GM12878 (cell line): ENCODE measurements around the gene CD300E. TPM values are rescaled to one million over a fixed set of nuclear protein-coding genes. Genes with fewer than 3 reads are reported as not detected.

ENCODE experiments used
- ATAC-seq: fragments of 200-7000 bp; cut with Tn5 transposase; 3 replicates; pipeline ENCODE4 v1.9.1; 2020; ENCODE audit warnings: mild to moderate bottlenecking, moderate library complexity
- BruUV-seq: library from RNA; stranded (reverse); fragments of 400-500 nt; replicated peaks from 2 replicates; lab custom pipeline; 2021; lab: Mats Ljungman, UMichigan
- CTCF ChIA-PET: fragments of 300-600 bp; sonication (Branson Sonifier 250); formaldehyde crosslinking; extraction: SDS; loops from one replicate; lab custom pipeline; 2021; ENCODE audit warnings: inconsistent platforms; lab: Yijun Ruan, JAX
- POLR2A ChIA-PET: fragments of 350-600 bp; formaldehyde crosslinking; extraction: SDS; loops from one replicate; lab custom pipeline; 2021; ENCODE audit warnings: inconsistent platforms; lab: Charles Lee
- RAD21 ChIA-PET: fragments of 300-600 bp; sonication (Branson Sonifier 250); formaldehyde crosslinking; loops from one replicate; lab custom pipeline; 2023; ENCODE audit warnings: antibody characterized with exemption; ENCODE audit not compliant: unreplicated experiment; lab: Charles Lee
- SMC1A ChIA-PET: fragments of 300-600 bp; sonication (Branson Sonifier 250); formaldehyde crosslinking; loops from one replicate; lab custom pipeline; 2023; ENCODE audit not compliant: unreplicated experiment, uncharacterized antibody; lab: Charles Lee
- DNase-seq: peaks from one replicate; pipeline ENCODE4 v3.0.0-alpha.2; 2011; ENCODE audit warnings: low read depth, low spot score
- FAIRE-seq: peaks from 3 replicates; lab custom pipeline; 2011; peaks lifted over from hg19 to GRCh38; lab: Jason Lieb, UNC
- H2AFZ ChIP-seq: 2 replicates; pipeline ENCODE4 v1.6.0; 2011; ENCODE audit warnings: low read depth, low read length, control low read depth; ENCODE audit not compliant: control insufficient read depth
- H3K27ac ChIP-seq: 2 replicates; pipeline ENCODE4 v1.5.1; 2011; ENCODE audit warnings: control low read depth; ENCODE audit not compliant: control insufficient read depth, insufficient read depth
- H3K27me3 ChIP-seq, 2 experiments: replicated peaks in 1 of 2; 2 replicates each; pipeline versions ENCODE4 v1.6.0 to v1.6.1; 2011; ENCODE audit warnings: low read length in 1 of 2; ENCODE audit not compliant: control insufficient read depth in 2 of 2, insufficient read depth in 2 of 2
- H3K36me3 ChIP-seq, 2 experiments: 2 replicates each; pipeline ENCODE4 v1.5.1; 2011; ENCODE audit warnings: low read length in 1 of 2; ENCODE audit not compliant: control insufficient read depth in 2 of 2, insufficient read depth in 2 of 2
- H3K4me1 ChIP-seq: 2 replicates; pipeline ENCODE4 v1.6.1; 2011; ENCODE audit warnings: mild to moderate bottlenecking, low read length, moderate library complexity, mixed read lengths; ENCODE audit not compliant: control insufficient read depth, insufficient read depth
- H3K4me2 ChIP-seq: 2 replicates; pipeline ENCODE4 v1.6.0; 2011; ENCODE audit warnings: control low read depth; ENCODE audit not compliant: control insufficient read depth, insufficient read depth
- H3K4me3 ChIP-seq: fragments of 200-600 bp; sonication (generic); 2 replicates; pipeline ENCODE4 v1.5.1; 2016
- H3K79me2 ChIP-seq: 2 replicates; pipeline ENCODE4 v1.6.0; 2011; ENCODE audit warnings: low read length; ENCODE audit not compliant: control insufficient read depth, insufficient read depth
- H3K9ac ChIP-seq: 2 replicates; pipeline ENCODE4 v1.8.0; 2011; ENCODE audit warnings: low read length, control low read depth, mixed read lengths; ENCODE audit not compliant: control insufficient read depth, insufficient read depth
- H3K9me3 ChIP-seq: replicated peaks from 3 replicates; pipeline ENCODE4 v1.5.1; 2011; ENCODE audit warnings: mild to moderate bottlenecking, low read length; ENCODE audit not compliant: control insufficient read depth, insufficient read depth
- H4K20me1 ChIP-seq: 2 replicates; pipeline ENCODE4 v1.6.0; 2011; ENCODE audit not compliant: control insufficient read depth, insufficient read depth
- BACH1 ChIP-seq: fragments of 450-650 bp; IDR thresholded peaks from 2 replicates; pipeline ENCODE4 v1.6.1; 2017; ENCODE audit warnings: mild to moderate bottlenecking, borderline replicate concordance
- CEBPB ChIP-seq, 2 experiments: fragments of 150-350 bp in 1 of 2; IDR thresholded peaks; 2 replicates each; pipeline ENCODE4 v1.6.1; 2012 to 2014; ENCODE audit warnings: low read depth in 2 of 2, low read length in 2 of 2, borderline replicate concordance in 1 of 2, inconsistent platforms in 1 of 2
- EED ChIP-seq: sonication (generic); IDR thresholded peaks from 2 replicates; pipeline ENCODE4 v1.6.1; 2016; ENCODE audit warnings: antibody characterized with exemption, low read depth
- EGR1 ChIP-seq, 2 experiments: IDR thresholded peaks; 1 replicate in 1 of 2; 2 replicates in 1 of 2; pipeline ENCODE4 v1.6.1; 2011 to 2012; ENCODE audit warnings: low read depth in 2 of 2, low read length in 2 of 2, borderline replicate concordance in 1 of 2, mild to moderate bottlenecking in 1 of 2, moderate library complexity in 1 of 2
- ESRRA ChIP-seq: IDR thresholded peaks from 2 replicates; pipeline ENCODE4 v1.6.1; 2012; ENCODE audit warnings: mild to moderate bottlenecking, low read length, improper control_type of control experiment
- EZH2 ChIP-seq: IDR thresholded peaks from 2 replicates; pipeline ENCODE4 v1.6.1; 2012; ENCODE audit warnings: low read depth, mild to moderate bottlenecking, control low read depth, inconsistent platforms, low read length, borderline replicate concordance; ENCODE audit not compliant: control insufficient read depth
- FOXK2 ChIP-seq: fragments of 450-650 bp; IDR thresholded peaks from 2 replicates; pipeline ENCODE4 v1.6.1; 2017; ENCODE audit warnings: mild to moderate bottlenecking, moderate library complexity
- NBN ChIP-seq: fragments of 450-650 bp; IDR thresholded peaks from 2 replicates; pipeline ENCODE4 v1.6.1; 2016
- PAX8 ChIP-seq: fragments of 450-650 bp; IDR thresholded peaks from 2 replicates; pipeline ENCODE4 v1.6.1; 2017; ENCODE audit warnings: mild to moderate bottlenecking, moderate library complexity
- RB1 ChIP-seq: fragments of 450-650 bp; formaldehyde crosslinking; IDR thresholded peaks from 2 replicates; pipeline ENCODE4 v1.6.1; 2017; ENCODE audit warnings: mild to moderate bottlenecking, borderline replicate concordance
- RBBP5 ChIP-seq: fragments of 200-600 bp; sonication (generic); conservative IDR thresholded peaks from 2 replicates; pipeline ENCODE4 v1.6.1; 2016
- SMARCA5 ChIP-seq: fragments of 450-650 bp; IDR thresholded peaks from 2 replicates; pipeline ENCODE4 v1.6.1; 2017; ENCODE audit warnings: mild to moderate bottlenecking
- SP1 ChIP-seq: IDR thresholded peaks from one replicate; pipeline ENCODE4 v1.6.1; 2011; ENCODE audit warnings: low read depth, low read length
- SPI1 ChIP-seq: IDR thresholded peaks from 2 replicates; pipeline ENCODE4 v1.6.1; 2011; ENCODE audit warnings: low read depth, mild to moderate bottlenecking, low read length, moderate library complexity, borderline replicate concordance; ENCODE audit not compliant: insufficient read depth
- STAT1 ChIP-seq: fragments of 450-650 bp; conservative IDR thresholded peaks from 2 replicates; pipeline ENCODE4 v1.6.1; 2014; ENCODE audit warnings: antibody characterized with exemption, mild to moderate bottlenecking
- YY1 ChIP-seq: IDR thresholded peaks from 2 replicates; pipeline ENCODE4 v1.6.1; 2011; ENCODE audit warnings: low read depth, mild to moderate bottlenecking, low read length
- ZNF207 ChIP-seq: fragments of 450-650 bp; IDR thresholded peaks from 2 replicates; pipeline ENCODE4 v1.6.1; 2014; ENCODE audit warnings: antibody characterized with exemption, mild to moderate bottlenecking, borderline replicate concordance
- ZNF24 ChIP-seq: fragments of 450-650 bp; IDR thresholded peaks from 2 replicates; pipeline ENCODE4 v1.6.1; 2017; ENCODE audit warnings: antibody characterized with exemption, mild to moderate bottlenecking
- ZNF274 ChIP-seq: IDR thresholded peaks from one replicate; pipeline ENCODE4 v1.8.0; 2011; ENCODE audit not compliant: insufficient read length, insufficient read depth
- WGBS: methylation state at CpG from one replicate; pipeline ENCODE4 v1.1.6; 2016; ENCODE audit warnings: low lambda C conversion rate; ENCODE audit not compliant: insufficient replicate concordance, insufficient coverage; ENCODE audit errors: missing lambda C conversion rate; 5-methylcytosine and 5-hydroxymethylcytosine counted together
- in situ Hi-C: fragments of 300-500 bp; cut with MboI; formaldehyde crosslinking; loops from 9 replicates; pipeline ENCODE4 v1.14.3; 2018; ENCODE audit warnings: mixed read lengths
- intact Hi-C: fragments of 100-400 bp; cut with micrococcal nuclease; formaldehyde crosslinking; loops from one replicate; pipeline ENCODE4 v1.14.2; 2022; ENCODE audit not compliant: unreplicated experiment
- polyA plus RNA-seq, 11 experiments: library from polyadenylated mRNA; depleted of rRNA in 4 of 11; unstranded in 6 of 11; stranded (reverse) in 5 of 11; fragments of >200 nt; fragmentation: Nextera tagmentation in 4 of 11; fragmentation: Illumina TruSeq in 1 of 11; extraction: Ambion mirVana in 4 of 11; extraction: Trizol in 1 of 11; gene quantifications; 1 replicate in 1 of 11; 2 replicates in 10 of 11; pipeline versions ENCODE4 v1.2.1 to v1.2.3, GENCODE V29; 2011 to 2016; ENCODE audit warnings: inconsistent platforms in 2 of 11, missing spikeins in 2 of 11, low read depth in 1 of 11
- total RNA-seq, 4 experiments: library from RNA; depleted of rRNA in 3 of 4; stranded (reverse); fragments of >200 nt in 3 of 4; fragmentation: Illumina TruSeq in 1 of 4; extraction: Trizol in 1 of 4; gene quantifications; 2 replicates each; pipeline versions ENCODE4 v1.2.1 to v1.2.3, GENCODE V29; 2013 to 2021
- TF ChIP-seq, protein P1 (sequence below): fragments of 450-650 bp; IDR thresholded peaks from 2 replicates; pipeline ENCODE4 v1.6.1; 2014; ENCODE audit warnings: mild to moderate bottlenecking

Gene CD300E
- total and polyA plus RNA-seq, 10 of the 15 experiments (the other 5 are each of a cell fraction or from before 2014, with no cell fraction given) = not detected

- H3K27me3 ChIP-seq = peaks cover 2 to 3% of the 10 kb centered on the region in 2 experiments; a peak in 2 of 4 replicates
- ATAC-seq = no peak
- no TSS peak for BruUV-seq
- CTCF ChIA-PET = interaction anchor here (2.9 kb wide), 1 partner anchor 49 kb away, joined by 7 read pairs; no protein-coding TSS in a partner anchor
- H3K27ac ChIP-seq = no peak overlapping the region
- POLR2A ChIA-PET = no interaction called here
- H3K4me3 ChIP-seq = no peak overlapping the region
- no peak for TF ChIP-seq ZNF274
- TF ChIP-seq STAT1 = no peak
- no peak for TF ChIP-seq BACH1
- TF ChIP-seq ESRRA = no peak
- no peak for TF ChIP-seq ZNF207
- TF ChIP-seq EZH2 = no peak
- no peak for TF ChIP-seq YY1
- no peak for TF ChIP-seq EED
- TF ChIP-seq SPI1 = no peak
- no peak for TF ChIP-seq RB1
- TF ChIP-seq SMARCA5 = no peak
- no peak for TF ChIP-seq RBBP5
- TF ChIP-seq EGR1 (IDR thresholded peaks at IDR 0.05; ENCODE audit: borderline replicate concordance in 1 of 2, low read depth in 2 of 2, low read length in 2 of 2) = no peak
- no peak for TF ChIP-seq PAX8
- TF ChIP-seq FOXK2 = no peak
- no peak for TF ChIP-seq NBN
- TF ChIP-seq SP1 = no peak
- TF ChIP-seq ZNF24 = no peak
- no peak for TF ChIP-seq CEBPB (IDR thresholded peaks at IDR 0.05; ENCODE audit: borderline replicate concordance in 1 of 2, low read depth in 2 of 2, low read length in 2 of 2)
- TF ChIP-seq, protein P1, sequence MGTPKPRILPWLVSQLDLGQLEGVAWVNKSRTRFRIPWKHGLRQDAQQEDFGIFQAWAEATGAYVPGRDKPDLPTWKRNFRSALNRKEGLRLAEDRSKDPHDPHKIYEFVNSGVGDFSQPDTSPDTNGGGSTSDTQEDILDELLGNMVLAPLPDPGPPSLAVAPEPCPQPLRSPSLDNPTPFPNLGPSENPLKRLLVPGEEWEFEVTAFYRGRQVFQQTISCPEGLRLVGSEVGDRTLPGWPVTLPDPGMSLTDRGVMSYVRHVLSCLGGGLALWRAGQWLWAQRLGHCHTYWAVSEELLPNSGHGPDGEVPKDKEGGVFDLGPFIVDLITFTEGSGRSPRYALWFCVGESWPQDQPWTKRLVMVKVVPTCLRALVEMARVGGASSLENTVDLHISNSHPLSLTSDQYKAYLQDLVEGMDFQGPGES = no peak
- TF ChIP-seq, all 136 proteins: peak for 0
- H3K4me2 ChIP-seq = no peak overlapping the region
- no peak for DNase-seq
- ChIA-PET SMC1A (no interaction called here), RAD21 (no interaction called here)
- no peak overlapping the region for H2AFZ ChIP-seq
- FAIRE-seq = no peak
- no peaks in the 10 kb centered on the region; the same call in 2 of the 3 replicates for H3K9me3 ChIP-seq
- H3K79me2 ChIP-seq = no peaks in the 10 kb centered on the region
- in situ Hi-C loops (no loop called here), intact Hi-C loops (no loop called here)
- no peaks in the 10 kb centered on the region for H3K36me3 ChIP-seq
- 38% methylated on average over 3 of the region's 3 CpGs for WGBS
- peaks cover 8% of the 10 kb centered on the region for H3K4me1 ChIP-seq
- no peaks in the 10 kb centered on the region; the same call in 1 of the 2 replicates for H4K20me1 ChIP-seq
- no peak overlapping the region for H3K9ac ChIP-seq
Measured at GRCh38 chr17:74608511-74608910, 15.0 kb downstream of the CD300E start.
